PFSK-1 (cell line): Measurements from ENCODE around the gene P2RX2.
A peak's percentile ranks its signal among the peaks of the same experiment; 100 is the strongest.

ENCODE experiments used
- POLR2AphosphoS5 ChIP-seq: IDR thresholded peaks from 2 replicates; pipeline ENCODE4 v1.6.1; 2012; ENCODE audit warnings: low read depth, mild to moderate bottlenecking, control low read depth, low read length, moderate library complexity
- REST ChIP-seq, 2 experiments: IDR thresholded peaks; 2 replicates each; pipeline versions ENCODE4 v1.6.1 to v1.8.0; 2011 to 2012; ENCODE audit warnings: low read depth in 2 of 2, low read length in 2 of 2, control low read depth in 1 of 2, inconsistent platforms in 1 of 2, mild to moderate bottlenecking in 1 of 2, moderate library complexity in 1 of 2; ENCODE audit not compliant: insufficient read depth in 1 of 2
- TAF1 ChIP-seq: IDR thresholded peaks from 2 replicates; pipeline ENCODE4 v1.6.1; 2012; ENCODE audit warnings: low read length, control low read depth, borderline replicate concordance; ENCODE audit not compliant: insufficient read depth

GRCh38 chr12:132631666-132632065 lies 13.1 kb downstream of the P2RX2 start:
- peak; percentile 7; the same call in 1 of the 2 replicates for TF ChIP-seq POLR2AphosphoS5
- TF ChIP-seq TAF1: no peak
- no peak for TF ChIP-seq REST (IDR thresholded peaks at IDR 0.05; ENCODE audit: insufficient read depth in 1 of 2, low read depth in 2 of 2, low read length in 2 of 2)
